Retinal pigment epithelial cell (primary cell): Measurements from ENCODE around the gene IFIT5.
"Not testable (repeated sequence)": the region's sequence is repeated elsewhere in the genome, so short reads cannot be mapped to it uniquely, and the experiment has no call there.

ENCODE experiments used
- DNase-seq: peaks from one replicate; pipeline ENCODE4 v3.0.0-alpha.2; 2010; ENCODE audit warnings: low read depth
- H3K4me3 ChIP-seq: 2 replicates; pipeline ENCODE4 v1.5.1; 2011; ENCODE audit warnings: mild to moderate bottlenecking, low read length, control low read depth, moderate library complexity
- CTCF ChIP-seq: conservative IDR thresholded peaks from 2 replicates; pipeline ENCODE4 v1.5.1; 2011; ENCODE audit warnings: low read depth, low read length, control low read depth, inconsistent platforms

IFIT5 gene

GRCh38 chr10:89395141-89395540 lies 19.2 kb upstream of the IFIT5 start:
- no peak for TF ChIP-seq CTCF
- no peak overlapping the region for H3K4me3 ChIP-seq
- no peak for DNase-seq

- no peak for TF ChIP-seq CTCF
- no peak overlapping the region for H3K4me3 ChIP-seq
- no peak for DNase-seq
Observed at GRCh38 chr10:89398003-89398749, 16.2 kb upstream of the IFIT5 start.

- H3K4me3 ChIP-seq: no peak overlapping the region
- no peak for TF ChIP-seq CTCF
- no peak for DNase-seq
Observed at GRCh38 chr10:89399956-89400355, 14.4 kb upstream of the IFIT5 start.

- no peak overlapping the region for H3K4me3 ChIP-seq
- TF ChIP-seq CTCF: no peak
- DNase-seq: no peak
Observed at GRCh38 chr10:89403043-89403442, 11.3 kb upstream of the IFIT5 start.

- TF ChIP-seq CTCF: no peak
- DNase-seq: no peak
Observed at GRCh38 chr10:89404104-89405047, 10.0 kb upstream of the IFIT5 start.

GRCh38 chr10:89406178-89406577 lies 8.2 kb upstream of the IFIT5 start:
- DNase-seq, H3K4me3 ChIP-seq: not testable (repeated sequence)

More at GRCh38 chr10:89404104-89405047, 10.0 kb upstream of the IFIT5 start:
- no peak overlapping the region for H3K4me3 ChIP-seq

- DNase-seq, H3K4me3 ChIP-seq: not testable (repeated sequence)
Observed at GRCh38 chr10:89407792-89408191, 6.6 kb upstream of the IFIT5 start.

GRCh38 chr10:89409282-89409681 lies 5.1 kb upstream of the IFIT5 start:
- not testable (repeated sequence) for DNase-seq, H3K4me3 ChIP-seq

- not testable (repeated sequence) for DNase-seq, H3K4me3 ChIP-seq
Observed at GRCh38 chr10:89410551-89410950, 3.8 kb upstream of the IFIT5 start.

GRCh38 chr10:89411135-89411534 lies 3.2 kb upstream of the IFIT5 start:
- not testable (repeated sequence) for H3K4me3 ChIP-seq, DNase-seq

GRCh38 chr10:89412276-89412675 lies 2.1 kb upstream of the IFIT5 start:
- H3K4me3 ChIP-seq, DNase-seq: not testable (repeated sequence)
